ENCODE data around the gene TSG101. TPM values are rescaled to one million over a fixed set of nuclear protein-coding genes. Genes with fewer than 3 reads are reported as not detected.

The TSG101 gene, protein sequence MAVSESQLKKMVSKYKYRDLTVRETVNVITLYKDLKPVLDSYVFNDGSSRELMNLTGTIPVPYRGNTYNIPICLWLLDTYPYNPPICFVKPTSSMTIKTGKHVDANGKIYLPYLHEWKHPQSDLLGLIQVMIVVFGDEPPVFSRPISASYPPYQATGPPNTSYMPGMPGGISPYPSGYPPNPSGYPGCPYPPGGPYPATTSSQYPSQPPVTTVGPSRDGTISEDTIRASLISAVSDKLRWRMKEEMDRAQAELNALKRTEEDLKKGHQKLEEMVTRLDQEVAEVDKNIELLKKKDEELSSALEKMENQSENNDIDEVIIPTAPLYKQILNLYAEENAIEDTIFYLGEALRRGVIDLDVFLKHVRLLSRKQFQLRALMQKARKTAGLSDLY
- total RNA-seq (2022) (70.8 and 78.4 TPM in 2 replicates), Bru-seq, nascent RNA (percentile 86 among the genes with signal in this experiment), BruChase-seq, experiment 1, labeled RNA remaining after a 6-hour chase (percentile 80 among the genes with signal in this experiment), BruChase-seq, experiment 2, labeled RNA remaining after a 2-hour chase (percentile 79 among the genes with signal in this experiment)
- long read RNA-seq, transcript TSG101-201 (10 exons, 1,824 nt): major isoform, 210 of 239 reads
- long read RNA-seq, partial matches to known transcripts: 3 of 239 reads
- long read RNA-seq, other reads (novel, unspliced or antisense): 26 of 239 reads

GRCh38 chr11:18526521-18527296, at the start of gene TSG101:
TSS of gene TSG101 (minus strand) at chr11:18526942. CDS start at chr11:18526816, 126 bp downstream.
- DNase-seq (ENCODE audit: unreplicated experiment): peak; percentile 92
- H3K36me3 Mint-ChIP-seq (ENCODE audit: insufficient read depth, unreplicated experiment): peaks cover 56% of the 10 kb centered on the region
- peak within 1 kb of the TSS; percentile 99 for H3K27ac Mint-ChIP-seq (ENCODE audit: low read depth, unreplicated experiment)
- no peaks in the 10 kb centered on the region for H3K9me3 Mint-ChIP-seq (ENCODE audit: unreplicated experiment)
- ChIA-PET POLR2A (interaction anchor here (0.6 to 5.4 kb wide), 40 partner anchors 11 to 1319 kb away, joined by 3 to 80 read pairs (median 4); partner anchors contain the start of genes GTF2H1, HPS5, LDHA and PIK3C2A), CTCF (interaction anchor here (0.6 to 1.4 kb wide), 10 partner anchors 9 to 449 kb away, joined by 3 to 9 read pairs (median 4); no protein-coding TSS in a partner anchor)
- TF ChIP-seq, protein P1, sequence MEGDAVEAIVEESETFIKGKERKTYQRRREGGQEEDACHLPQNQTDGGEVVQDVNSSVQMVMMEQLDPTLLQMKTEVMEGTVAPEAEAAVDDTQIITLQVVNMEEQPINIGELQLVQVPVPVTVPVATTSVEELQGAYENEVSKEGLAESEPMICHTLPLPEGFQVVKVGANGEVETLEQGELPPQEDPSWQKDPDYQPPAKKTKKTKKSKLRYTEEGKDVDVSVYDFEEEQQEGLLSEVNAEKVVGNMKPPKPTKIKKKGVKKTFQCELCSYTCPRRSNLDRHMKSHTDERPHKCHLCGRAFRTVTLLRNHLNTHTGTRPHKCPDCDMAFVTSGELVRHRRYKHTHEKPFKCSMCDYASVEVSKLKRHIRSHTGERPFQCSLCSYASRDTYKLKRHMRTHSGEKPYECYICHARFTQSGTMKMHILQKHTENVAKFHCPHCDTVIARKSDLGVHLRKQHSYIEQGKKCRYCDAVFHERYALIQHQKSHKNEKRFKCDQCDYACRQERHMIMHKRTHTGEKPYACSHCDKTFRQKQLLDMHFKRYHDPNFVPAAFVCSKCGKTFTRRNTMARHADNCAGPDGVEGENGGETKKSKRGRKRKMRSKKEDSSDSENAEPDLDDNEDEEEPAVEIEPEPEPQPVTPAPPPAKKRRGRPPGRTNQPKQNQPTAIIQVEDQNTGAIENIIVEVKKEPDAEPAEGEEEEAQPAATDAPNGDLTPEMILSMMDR (IDR thresholded peaks at IDR 0.05; ENCODE audit: unreplicated experiment): no peak
- peaks cover 31% of the 10 kb centered on the region for H3K4me1 Mint-ChIP-seq (ENCODE audit: insufficient read depth, unreplicated experiment)
- H3K27me3 Mint-ChIP-seq (ENCODE audit: insufficient read depth, unreplicated experiment): no peaks in the 10 kb centered on the region
- BruUV-seq (replicated peaks): no TSS peak
- intact Hi-C loops (cut with micrococcal nuclease): loop anchor here (2.0 to 10.0 kb wide), 4 partner anchors 62 to 284 kb away; partner anchors contain the start of genes GTF2H1, HPS5 and UEVLD
- H3K4me3 Mint-ChIP-seq (ENCODE audit: unreplicated experiment): peak within 1 kb of the TSS; percentile 91

GRCh38 chr11:18575361-18575760, 48.6 kb upstream of the TSG101 start:
- CTCF ChIA-PET: interaction anchor here (0.6 kb wide), 1 partner anchor 144 kb away, joined by 3 read pairs; no protein-coding TSS in a partner anchor
- Mint-ChIP-seq H3K4me3 (ENCODE audit: unreplicated experiment) (no peak overlapping the region), H3K27ac (ENCODE audit: low read depth, unreplicated experiment) (no peak overlapping the region), H3K27me3 (ENCODE audit: insufficient read depth, unreplicated experiment) (no peaks in the 10 kb centered on the region), H3K4me1 (ENCODE audit: insufficient read depth, unreplicated experiment) (peaks cover 6% of the 10 kb centered on the region), H3K36me3 (ENCODE audit: insufficient read depth, unreplicated experiment) (peaks cover 60% of the 10 kb centered on the region), H3K9me3 (ENCODE audit: unreplicated experiment) (no peaks in the 10 kb centered on the region)
- intact Hi-C loops (cut with micrococcal nuclease): no loop called here
- BruUV-seq (replicated peaks): no TSS peak
- POLR2A ChIA-PET: no interaction called here
- no peak for DNase-seq (ENCODE audit: unreplicated experiment)
- TF ChIP-seq, protein P1 (IDR thresholded peaks at IDR 0.05; ENCODE audit: unreplicated experiment): no peak

GRCh38 chr11:18567081-18567480, 40.3 kb upstream of the TSG101 start:
- TF ChIP-seq, protein P1 (IDR thresholded peaks at IDR 0.05; ENCODE audit: unreplicated experiment): no peak
- H3K4me1 Mint-ChIP-seq (ENCODE audit: insufficient read depth, unreplicated experiment): peaks cover 6% of the 10 kb centered on the region
- H3K4me3 Mint-ChIP-seq (ENCODE audit: unreplicated experiment): no peak overlapping the region
- ChIA-PET POLR2A (interaction anchor here (0.6 to 1.5 kb wide), 2 partner anchors 21 to 311 kb away, joined by 3 to 6 read pairs; partner anchors contain the start of gene UEVLD), CTCF (no interaction called here)
- no peak for DNase-seq (ENCODE audit: unreplicated experiment)
- BruUV-seq (replicated peaks): no TSS peak
- H3K27me3 Mint-ChIP-seq (ENCODE audit: insufficient read depth, unreplicated experiment): no peaks in the 10 kb centered on the region
- peaks cover 63% of the 10 kb centered on the region for H3K36me3 Mint-ChIP-seq (ENCODE audit: insufficient read depth, unreplicated experiment)
- no peaks in the 10 kb centered on the region for H3K9me3 Mint-ChIP-seq (ENCODE audit: unreplicated experiment)
- H3K27ac Mint-ChIP-seq (ENCODE audit: low read depth, unreplicated experiment): peak overlapping the region; percentile 19
- intact Hi-C loops (cut with micrococcal nuclease): no loop called here
